Keratinocyte (primary cell): ENCODE data around the gene DHRS12. TPM values are rescaled to one million over a fixed set of nuclear protein-coding genes. Genes with fewer than 3 reads are reported as not detected.

Source experiments
- DNase-seq: peaks from one replicate; pipeline ENCODE4 v3.0.0-alpha.2; 2011; ENCODE audit warnings: low read depth, missing footprints, low spot score
- FAIRE-seq: peaks from 2 replicates; lab custom pipeline; 2011; peaks lifted over from hg19 to GRCh38; lab: Jason Lieb, UNC
- H2AFZ ChIP-seq: 2 replicates; pipeline ENCODE4 v1.6.0; 2012; ENCODE audit warnings: low read length, control low read depth, inconsistent platforms; ENCODE audit not compliant: control insufficient read depth
- H3K27ac ChIP-seq: 2 replicates; pipeline ENCODE4 v1.5.1; 2011; ENCODE audit warnings: low read length; ENCODE audit not compliant: control insufficient read depth, insufficient read depth
- H3K27me3 ChIP-seq: 3 replicates; pipeline ENCODE4 v1.6.0; 2011; ENCODE audit warnings: low read length; ENCODE audit not compliant: control insufficient read depth, insufficient read depth; ENCODE audit errors: extremely low read depth
- H3K36me3 ChIP-seq, 2 experiments: 2 replicates in 1 of 2; 3 replicates in 1 of 2; pipeline ENCODE4 v1.5.1; 2011; ENCODE audit warnings: low read length in 2 of 2, mild to moderate bottlenecking in 1 of 2; ENCODE audit not compliant: control insufficient read depth in 2 of 2, insufficient read depth in 2 of 2; ENCODE audit errors: extremely low read depth in 1 of 2
- H3K4me1 ChIP-seq: 3 replicates; pipeline ENCODE4 v1.5.1; 2011; ENCODE audit warnings: low read length; ENCODE audit not compliant: control insufficient read depth, insufficient read depth; ENCODE audit errors: extremely low read depth
- H3K4me2 ChIP-seq: 3 replicates; pipeline ENCODE4 v1.6.0; 2011; ENCODE audit warnings: low read depth, low read length; ENCODE audit not compliant: control insufficient read depth, insufficient read depth; ENCODE audit errors: extremely low read depth
- H3K4me3 ChIP-seq, 3 experiments: fragments of 200-600 bp in 1 of 3; sonication (generic) in 1 of 3; 2 replicates in 2 of 3; 3 replicates in 1 of 3; pipeline ENCODE4 v1.5.1; 2011 to 2016; ENCODE audit warnings: low read length in 3 of 3, mild to moderate bottlenecking in 3 of 3, control low read depth in 2 of 3, inconsistent platforms in 1 of 3, low read depth in 1 of 3, mixed read lengths in 1 of 3, mixed run types in 1 of 3, moderate library complexity in 1 of 3; ENCODE audit not compliant: control insufficient read depth in 2 of 3, insufficient read depth in 2 of 3; ENCODE audit errors: extremely low read depth in 1 of 3
- H3K79me2 ChIP-seq: 2 replicates; pipeline ENCODE4 v1.6.0; 2012; ENCODE audit warnings: low read length; ENCODE audit not compliant: control insufficient read depth, insufficient read depth
- H3K9ac ChIP-seq: 3 replicates; pipeline ENCODE4 v1.6.0; 2011; ENCODE audit warnings: low read length; ENCODE audit not compliant: control insufficient read depth, insufficient read depth; ENCODE audit errors: extremely low read depth
- H3K9me1 ChIP-seq: 3 replicates; pipeline ENCODE4 v1.6.0; 2011; ENCODE audit warnings: low read length; ENCODE audit not compliant: control insufficient read depth, insufficient read depth; ENCODE audit errors: extremely low read depth
- H3K9me3 ChIP-seq: 2 replicates; pipeline ENCODE4 v1.5.1; 2012; ENCODE audit warnings: low read depth, low read length; ENCODE audit not compliant: control insufficient read depth
- H4K20me1 ChIP-seq: 3 replicates; pipeline ENCODE4 v1.6.0; 2011; ENCODE audit warnings: low read length; ENCODE audit not compliant: control insufficient read depth, insufficient read depth; ENCODE audit errors: extremely low read depth
- EZH2 ChIP-seq: IDR thresholded peaks from one replicate; pipeline ENCODE4 v1.6.1; 2012; ENCODE audit warnings: inconsistent platforms, mild to moderate bottlenecking, low read length, moderate library complexity
- dilution Hi-C: fragments of 300-500 bp; cut with MboI; formaldehyde crosslinking; loops from one replicate; pipeline ENCODE4 v1.7.0; 2020; ENCODE audit warnings: low sequenced_read_pairs; ENCODE audit not compliant: extremely low pct_ligation_motif_present
- polyA plus RNA-seq, 5 experiments: library from polyadenylated mRNA; depleted of rRNA in 3 of 5; stranded (reverse) in 3 of 5; stranded (forward) in 1 of 5; unstranded in 1 of 5; fragments of >200 nt; gene quantifications; 1 replicate in 1 of 5; 2 replicates in 3 of 5; 3 replicates in 1 of 5; pipeline versions ENCODE4 v1.2.1 to v1.2.3, GENCODE V29; 2011 to 2012; ENCODE audit warnings: missing spikeins in 2 of 5, low read depth in 1 of 5, low replicate concordance in 1 of 5
- TF ChIP-seq, protein P1 (sequence below), 3 experiments: IDR thresholded peaks in 1 of 3; conservative IDR thresholded peaks in 1 of 3; optimal IDR thresholded peaks in 1 of 3; 2 replicates in 2 of 3; 3 replicates in 1 of 3; pipeline versions ENCODE3 to v1.5.1; 2011; ENCODE audit warnings: low read length in 3 of 3, mild to moderate bottlenecking in 3 of 3, moderate library complexity in 2 of 3, control low read depth in 1 of 3, inconsistent platforms in 1 of 3; ENCODE audit not compliant: insufficient read depth in 2 of 3; ENCODE audit errors: extremely low read depth in 1 of 3

DHRS12 gene
- polyA plus RNA-seq, 1 donor (not counting 4 experiments of a cell fraction or from before 2014, with no cell fraction given): 6.1 TPM

DNA sequence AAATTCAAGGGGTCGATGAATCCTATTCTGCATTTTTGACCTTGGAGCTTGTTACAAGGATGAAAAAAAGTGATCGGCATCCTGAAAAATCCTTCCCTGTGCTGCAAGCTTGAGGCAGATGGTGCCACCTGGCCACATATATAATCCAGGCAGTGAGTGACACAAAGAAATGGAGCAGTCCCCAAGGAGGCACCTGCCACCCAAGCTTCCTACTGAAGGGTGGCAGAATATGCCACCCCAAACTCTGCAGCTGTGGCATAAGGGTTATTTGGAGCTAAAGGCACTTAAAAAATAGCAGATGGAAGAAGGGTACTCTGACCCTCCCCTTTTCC, 25.6 kb upstream of the DHRS12 start:
- Histone ChIP-seq H3K9me1 (no peaks in the 10 kb centered on the region), H3K9me3 (no peaks in the 10 kb centered on the region), H3K27ac (no peak overlapping the region), H3K4me2 (no peak overlapping the region), H3K4me1 (peaks cover 7% of the 10 kb centered on the region), H3K36me3 (no peaks in the 10 kb centered on the region), H4K20me1 (no peaks in the 10 kb centered on the region), H2AFZ (no peak overlapping the region), H3K27me3 (peaks cover 24% of the 10 kb centered on the region), H3K4me3 (no peak overlapping the region), H3K9ac (no peak overlapping the region), H3K79me2 (no peaks in the 10 kb centered on the region)
- FAIRE-seq (no peak), DNase-seq (no peak)
- dilution Hi-C loops: no loop called here
- no peak for TF ChIP-seq EZH2
- TF ChIP-seq, protein P1, sequence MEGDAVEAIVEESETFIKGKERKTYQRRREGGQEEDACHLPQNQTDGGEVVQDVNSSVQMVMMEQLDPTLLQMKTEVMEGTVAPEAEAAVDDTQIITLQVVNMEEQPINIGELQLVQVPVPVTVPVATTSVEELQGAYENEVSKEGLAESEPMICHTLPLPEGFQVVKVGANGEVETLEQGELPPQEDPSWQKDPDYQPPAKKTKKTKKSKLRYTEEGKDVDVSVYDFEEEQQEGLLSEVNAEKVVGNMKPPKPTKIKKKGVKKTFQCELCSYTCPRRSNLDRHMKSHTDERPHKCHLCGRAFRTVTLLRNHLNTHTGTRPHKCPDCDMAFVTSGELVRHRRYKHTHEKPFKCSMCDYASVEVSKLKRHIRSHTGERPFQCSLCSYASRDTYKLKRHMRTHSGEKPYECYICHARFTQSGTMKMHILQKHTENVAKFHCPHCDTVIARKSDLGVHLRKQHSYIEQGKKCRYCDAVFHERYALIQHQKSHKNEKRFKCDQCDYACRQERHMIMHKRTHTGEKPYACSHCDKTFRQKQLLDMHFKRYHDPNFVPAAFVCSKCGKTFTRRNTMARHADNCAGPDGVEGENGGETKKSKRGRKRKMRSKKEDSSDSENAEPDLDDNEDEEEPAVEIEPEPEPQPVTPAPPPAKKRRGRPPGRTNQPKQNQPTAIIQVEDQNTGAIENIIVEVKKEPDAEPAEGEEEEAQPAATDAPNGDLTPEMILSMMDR (optimal IDR thresholded peaks at IDR 0.05 in 1 of 3, IDR thresholded peaks at IDR 0.05 in 1 of 3, conservative IDR thresholded peaks at IDR 0.05 in 1 of 3; ENCODE audit: extremely low read depth in 1 of 3, insufficient read depth in 2 of 3, low read length in 3 of 3): no peak

DNA sequence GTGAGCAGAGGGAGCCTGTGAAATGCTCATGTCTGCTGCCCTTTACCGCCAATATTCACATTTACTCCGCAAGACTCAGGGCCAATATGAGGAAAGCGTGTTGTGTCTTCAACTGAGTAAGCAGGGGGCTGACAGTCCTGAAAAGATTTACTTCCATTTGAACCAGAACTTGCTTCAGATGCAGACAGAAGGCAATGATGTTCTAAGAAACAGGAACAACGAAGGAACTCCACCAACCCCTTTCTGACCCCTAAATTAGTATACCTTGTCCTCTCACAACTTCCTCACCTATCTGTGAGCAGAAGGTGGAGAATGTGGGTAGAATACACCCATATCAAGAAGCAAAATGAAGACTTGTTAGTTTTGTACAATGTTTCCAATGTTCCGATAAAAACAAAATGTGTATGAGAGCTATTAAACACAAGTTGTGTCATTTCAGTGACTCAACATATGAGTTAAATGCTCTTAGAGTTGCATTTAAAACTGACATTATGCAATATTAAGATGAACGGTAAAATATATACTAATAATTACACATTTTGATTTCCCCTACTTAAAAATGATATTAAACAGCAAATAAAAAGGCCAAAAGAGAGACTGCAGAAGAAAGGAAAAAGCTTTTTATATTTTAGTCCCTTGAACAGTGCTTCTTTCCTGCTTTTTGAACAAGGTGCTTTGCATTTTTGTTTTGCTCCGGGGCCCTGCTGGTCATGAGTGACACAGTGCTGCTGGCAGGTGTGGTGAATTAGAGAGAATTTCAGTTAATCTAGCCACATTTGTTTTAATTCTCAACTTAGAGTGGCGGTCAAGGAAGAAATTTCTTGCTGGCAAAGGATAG, 25.0 kb upstream of the DHRS12 start:
- Histone ChIP-seq H3K4me1 (peaks cover 7% of the 10 kb centered on the region), H3K36me3 (no peaks in the 10 kb centered on the region), H3K27ac (no peak overlapping the region), H3K4me3 (no peak overlapping the region), H3K79me2 (no peaks in the 10 kb centered on the region), H3K9ac (no peak overlapping the region), H3K9me3 (no peaks in the 10 kb centered on the region), H2AFZ (no peak overlapping the region), H3K27me3 (peaks cover 21% of the 10 kb centered on the region), H3K9me1 (no peaks in the 10 kb centered on the region), H4K20me1 (no peaks in the 10 kb centered on the region), H3K4me2 (no peak overlapping the region)
- DNase-seq (no peak), FAIRE-seq (no peak)
- TF ChIP-seq, protein P1 (optimal IDR thresholded peaks at IDR 0.05 in 1 of 3, IDR thresholded peaks at IDR 0.05 in 1 of 3, conservative IDR thresholded peaks at IDR 0.05 in 1 of 3; ENCODE audit: extremely low read depth in 1 of 3, insufficient read depth in 2 of 3, low read length in 3 of 3): no peak
- TF ChIP-seq EZH2: no peak
- dilution Hi-C loops: no loop called here
